OCI-LY1 (cell line): ENCODE measurements around the gene LRRC73.
"Not testable (repeated sequence)": the region's sequence is repeated elsewhere in the genome, so short reads cannot be mapped to it uniquely, and the experiment has no call there.

Experiments used
- H2AFZ ChIP-seq: fragments of 200-600 bp; sonication (generic), shearing (Covaris generic); 2 replicates; pipeline ENCODE4 v1.6.0; 2014; ENCODE audit warnings: antibody characterized with exemption, mild to moderate bottlenecking, low read length
- H3F3A ChIP-seq: fragments of 200-600 bp; sonication (generic), shearing (Covaris generic); 2 replicates; pipeline ENCODE4 v1.6.0; 2014; ENCODE audit warnings: mild to moderate bottlenecking, antibody characterized with exemption, low read length, moderate library complexity; ENCODE audit not compliant: insufficient read depth
- H3K27ac ChIP-seq: fragments of 200-600 bp; sonication (generic); 2 replicates; pipeline ENCODE4 v1.5.1; 2014; ENCODE audit warnings: low read length, mixed run types, mild to moderate bottlenecking, low read depth; ENCODE audit not compliant: poor library complexity, severe bottlenecking
- H3K27me3 ChIP-seq: fragments of 200-600 bp; sonication (generic); 2 replicates; pipeline ENCODE4 v1.6.0; 2014; ENCODE audit warnings: antibody characterized with exemption, mild to moderate bottlenecking, low read length, moderate library complexity; ENCODE audit not compliant: insufficient read depth
- H3K36me3 ChIP-seq: fragments of 200-600 bp; sonication (generic); 2 replicates; pipeline ENCODE4 v1.6.1; 2014; ENCODE audit warnings: mild to moderate bottlenecking, antibody characterized with exemption, low read length, moderate library complexity, mixed read lengths; ENCODE audit not compliant: insufficient read depth
- H3K4me1 ChIP-seq: fragments of 200-600 bp; sonication (generic); 2 replicates; pipeline ENCODE4 v1.5.1; 2014; ENCODE audit warnings: mild to moderate bottlenecking, low read length, moderate library complexity; ENCODE audit not compliant: insufficient read depth, severe bottlenecking
- H3K4me2 ChIP-seq: fragments of 200-600 bp; sonication (generic), shearing (Covaris generic); 2 replicates; pipeline ENCODE4 v1.6.1; 2014; ENCODE audit warnings: low read length
- H3K4me3 ChIP-seq: fragments of 200-600 bp; sonication (generic); 2 replicates; pipeline ENCODE4 v1.5.1; 2014; ENCODE audit warnings: low read length, low read depth, mild to moderate bottlenecking, mixed read lengths; ENCODE audit not compliant: poor library complexity, severe bottlenecking
- H3K79me2 ChIP-seq: fragments of 200-600 bp; shearing (Covaris generic); 2 replicates; pipeline ENCODE4 v1.6.1; 2016; ENCODE audit warnings: mixed run types, low read length, mixed read lengths; ENCODE audit not compliant: insufficient read depth
- H3K9ac ChIP-seq: fragments of 200-600 bp; sonication (generic), shearing (Covaris generic); 2 replicates; pipeline ENCODE4 v1.6.1; 2014; ENCODE audit warnings: mild to moderate bottlenecking, low read length, mixed read lengths
- H3K9me2 ChIP-seq: fragments of 200-600 bp; sonication (generic), shearing (Covaris generic); 2 replicates; pipeline ENCODE4 v1.6.1; 2014; ENCODE audit warnings: low read depth, mild to moderate bottlenecking, low read length, mixed read lengths
- H3K9me3 ChIP-seq: fragments of 200-600 bp; shearing (Covaris generic); 2 replicates; pipeline ENCODE4 v1.6.1; 2014; ENCODE audit warnings: low read length, mixed read lengths
- H4K20me1 ChIP-seq: fragments of 200-600 bp; sonication (generic), shearing (Covaris generic); 2 replicates; pipeline ENCODE4 v1.6.0; 2016; ENCODE audit warnings: mild to moderate bottlenecking, low read length; ENCODE audit not compliant: insufficient read depth
- CTCF ChIP-seq: fragments of 200-600 bp; sonication (generic), shearing (Covaris generic); IDR thresholded peaks from 2 replicates; pipeline ENCODE4 v1.5.1; 2017; ENCODE audit warnings: mild to moderate bottlenecking, antibody characterized with exemption, low read length, moderate library complexity, mixed read lengths
- EZH2 ChIP-seq: fragments of 200-600 bp; sonication (generic), shearing (Covaris generic); IDR thresholded peaks from 2 replicates; pipeline ENCODE4 v1.8.0; 2017; ENCODE audit warnings: borderline replicate concordance, mixed run types, mild to moderate bottlenecking, antibody characterized with exemption, low read length, moderate library complexity, mixed read lengths

The LRRC73 gene

GRCh38 chr6:43503443-43503842, 6.7 kb downstream of the LRRC73 start:
- no peaks in the 10 kb centered on the region for H3K9me3 ChIP-seq
- H4K20me1 ChIP-seq, result no peaks in the 10 kb centered on the region
- H3F3A ChIP-seq, result no peaks in the 10 kb centered on the region
- H3K79me2 ChIP-seq, result no peaks in the 10 kb centered on the region
- no peak for TF ChIP-seq CTCF
- TF ChIP-seq EZH2, result no peak
- no peak overlapping the region for H2AFZ ChIP-seq
- H3K36me3 ChIP-seq, result peaks cover 43% of the 10 kb centered on the region; the same call in 1 of the 2 replicates
- H3K4me2 ChIP-seq, result no peak overlapping the region
- H3K27me3 ChIP-seq, result peaks cover 1% of the 10 kb centered on the region; the same call in 1 of the 2 replicates
- no peaks in the 10 kb centered on the region for H3K9me2 ChIP-seq
- H3K27ac ChIP-seq, result no peak overlapping the region
- H3K4me1 ChIP-seq, result no peaks in the 10 kb centered on the region
- H3K9ac ChIP-seq, result no peak overlapping the region
- H3K4me3 ChIP-seq, result no peak overlapping the region

- no peaks in the 10 kb centered on the region for H3K79me2 ChIP-seq
- H3K27me3 ChIP-seq, result no peaks in the 10 kb centered on the region
- H4K20me1 ChIP-seq, result no peaks in the 10 kb centered on the region
- TF ChIP-seq EZH2, result no peak
- H3K27ac ChIP-seq, result no peak overlapping the region
- H3F3A ChIP-seq, result no peaks in the 10 kb centered on the region
- H3K4me2 ChIP-seq, result no peak overlapping the region
- H3K36me3 ChIP-seq, result peaks cover 43% of the 10 kb centered on the region; the same call in 1 of the 2 replicates
- H2AFZ ChIP-seq, result no peak overlapping the region
- no peak overlapping the region for H3K4me3 ChIP-seq
- H3K4me1 ChIP-seq, result no peaks in the 10 kb centered on the region
- no peaks in the 10 kb centered on the region for H3K9me3 ChIP-seq
- no peaks in the 10 kb centered on the region for H3K9me2 ChIP-seq
- no peak overlapping the region for H3K9ac ChIP-seq
Observed at GRCh38 chr6:43502666-43503065, 7.5 kb downstream of the LRRC73 start.

GRCh38 chr6:43500921-43501320, 9.2 kb downstream of the LRRC73 start:
- H3K9me2 ChIP-seq, result no peaks in the 10 kb centered on the region
- H3K27ac ChIP-seq, result no peak overlapping the region
- no peaks in the 10 kb centered on the region for H3K27me3 ChIP-seq
- H3K36me3 ChIP-seq, result peaks cover 43% of the 10 kb centered on the region; the same call in 1 of the 2 replicates
- TF ChIP-seq CTCF, result no peak
- TF ChIP-seq EZH2, result no peak
- no peak overlapping the region for H3K9ac ChIP-seq
- H3K4me2 ChIP-seq, result no peak overlapping the region
- H3K9me3 ChIP-seq, result no peaks in the 10 kb centered on the region
- H3K4me1 ChIP-seq, result no peaks in the 10 kb centered on the region
- H3K79me2 ChIP-seq, result no peaks in the 10 kb centered on the region
- no peaks in the 10 kb centered on the region for H3F3A ChIP-seq
- no peak overlapping the region for H3K4me3 ChIP-seq
- H4K20me1 ChIP-seq, result no peaks in the 10 kb centered on the region
- H2AFZ ChIP-seq, result no peak overlapping the region

- no peak overlapping the region for H3K4me3 ChIP-seq
- TF ChIP-seq CTCF (no peak), EZH2 (no peak)
- no peak overlapping the region for H2AFZ ChIP-seq
- H3K4me2 ChIP-seq, result no peak overlapping the region
- no peaks in the 10 kb centered on the region for H3F3A ChIP-seq
- H3K9me2 ChIP-seq, result no peaks in the 10 kb centered on the region
- H3K4me1 ChIP-seq, result no peaks in the 10 kb centered on the region
- peaks cover 32% of the 10 kb centered on the region; the same call in 1 of the 2 replicates for H3K36me3 ChIP-seq
- H3K79me2 ChIP-seq, result no peaks in the 10 kb centered on the region
- H3K9ac ChIP-seq, result no peak overlapping the region
- no peak overlapping the region for H3K27ac ChIP-seq
- H3K9me3 ChIP-seq, result no peaks in the 10 kb centered on the region
- no peaks in the 10 kb centered on the region for H4K20me1 ChIP-seq
- H3K27me3 ChIP-seq, result no peaks in the 10 kb centered on the region
Observed at GRCh38 chr6:43499028-43499815, 10.9 kb downstream of the LRRC73 start.

GRCh38 chr6:43498291-43498690, 11.9 kb downstream of the LRRC73 start:
- not testable (repeated sequence) for H3F3A ChIP-seq, H3K27me3 ChIP-seq, H2AFZ ChIP-seq, H3K27ac ChIP-seq, H3K9me2 ChIP-seq, H3K9ac ChIP-seq, H3K4me2 ChIP-seq, H3K4me3 ChIP-seq, H3K79me2 ChIP-seq, H3K9me3 ChIP-seq, H4K20me1 ChIP-seq, H3K4me1 ChIP-seq
- peaks cover 28% of the 10 kb centered on the region; the same call in 1 of the 2 replicates for H3K36me3 ChIP-seq
